GM18858 (cell line): ENCODE results near the gene CCNYL1.
A peak's percentile ranks its signal among the peaks of the same experiment; 100 is the strongest.
"Not testable (repeated sequence)": the region's sequence is repeated elsewhere in the genome, so short reads cannot be mapped to it uniquely, and the experiment has no call there.

Source experiments
- ATAC-seq: cut with Tn5 transposase; IDR thresholded peaks from one replicate; pipeline ENCODE4 v1.9.1; 2021; ENCODE audit not compliant: unreplicated experiment

The CCNYL1 gene

GRCh38 chr2:207696911-207697310 is 14.5 kb upstream of the CCNYL1 start:
- ATAC-seq, result not testable (repeated sequence)

GRCh38 chr2:207697411-207697810 is 14.0 kb upstream of the CCNYL1 start:
- ATAC-seq, result no peak

- no peak for ATAC-seq
Measured at GRCh38 chr2:207698301-207698700, 13.1 kb upstream of the CCNYL1 start.

- ATAC-seq, result no peak
Measured at GRCh38 chr2:207704078-207704477, 7.4 kb upstream of the CCNYL1 start.

GRCh38 chr2:207704671-207705070 is 6.8 kb upstream of the CCNYL1 start:
- ATAC-seq, result no peak

GRCh38 chr2:207706936-207707860 is 4.2 kb upstream of the CCNYL1 start:
- ATAC-seq, result no peak

GRCh38 chr2:207711750-207712530 is 500 bp downstream of the CCNYL1 start:
- ATAC-seq, result peak; percentile 7

GRCh38 chr2:207716056-207716455 is 4.6 kb downstream of the CCNYL1 start:
- ATAC-seq, result no peak

- no peak for ATAC-seq
Measured at GRCh38 chr2:207718521-207718920, 7.1 kb downstream of the CCNYL1 start.

GRCh38 chr2:207719008-207719407 is 7.6 kb downstream of the CCNYL1 start:
- ATAC-seq, result no peak

GRCh38 chr2:207719655-207720054 is 8.2 kb downstream of the CCNYL1 start:
- not testable (repeated sequence) for ATAC-seq

GRCh38 chr2:207720517-207721187 is 9.2 kb downstream of the CCNYL1 start:
- no peak for ATAC-seq

- ATAC-seq, result no peak
Measured at GRCh38 chr2:207722773-207723424, 11.5 kb downstream of the CCNYL1 start.

GRCh38 chr2:207723425-207723787 is 12.0 kb downstream of the CCNYL1 start:
- ATAC-seq, result not testable (repeated sequence)

- no peak for ATAC-seq
Measured at GRCh38 chr2:207724113-207724512, 12.7 kb downstream of the CCNYL1 start.

GRCh38 chr2:207725873-207726578 is 14.6 kb downstream of the CCNYL1 start:
- ATAC-seq, result no peak

GRCh38 chr2:207727261-207727660 is 15.8 kb downstream of the CCNYL1 start:
- ATAC-seq, result no peak

GRCh38 chr2:207729465-207729998 is 18.1 kb downstream of the CCNYL1 start:
- ATAC-seq, result no peak

GRCh38 chr2:207731138-207731537 is 19.7 kb downstream of the CCNYL1 start:
- no peak for ATAC-seq
